ENCODE results near the gene ITPR1. TPM values are rescaled to one million over a fixed set of nuclear protein-coding genes. Genes with fewer than 3 reads are reported as not detected.

ITPR1 gene
- total and polyA plus RNA-seq, 2 experiments from 2014 or later, result 6.8 to 21.0 TPM

- TF ChIP-seq, protein P1, sequence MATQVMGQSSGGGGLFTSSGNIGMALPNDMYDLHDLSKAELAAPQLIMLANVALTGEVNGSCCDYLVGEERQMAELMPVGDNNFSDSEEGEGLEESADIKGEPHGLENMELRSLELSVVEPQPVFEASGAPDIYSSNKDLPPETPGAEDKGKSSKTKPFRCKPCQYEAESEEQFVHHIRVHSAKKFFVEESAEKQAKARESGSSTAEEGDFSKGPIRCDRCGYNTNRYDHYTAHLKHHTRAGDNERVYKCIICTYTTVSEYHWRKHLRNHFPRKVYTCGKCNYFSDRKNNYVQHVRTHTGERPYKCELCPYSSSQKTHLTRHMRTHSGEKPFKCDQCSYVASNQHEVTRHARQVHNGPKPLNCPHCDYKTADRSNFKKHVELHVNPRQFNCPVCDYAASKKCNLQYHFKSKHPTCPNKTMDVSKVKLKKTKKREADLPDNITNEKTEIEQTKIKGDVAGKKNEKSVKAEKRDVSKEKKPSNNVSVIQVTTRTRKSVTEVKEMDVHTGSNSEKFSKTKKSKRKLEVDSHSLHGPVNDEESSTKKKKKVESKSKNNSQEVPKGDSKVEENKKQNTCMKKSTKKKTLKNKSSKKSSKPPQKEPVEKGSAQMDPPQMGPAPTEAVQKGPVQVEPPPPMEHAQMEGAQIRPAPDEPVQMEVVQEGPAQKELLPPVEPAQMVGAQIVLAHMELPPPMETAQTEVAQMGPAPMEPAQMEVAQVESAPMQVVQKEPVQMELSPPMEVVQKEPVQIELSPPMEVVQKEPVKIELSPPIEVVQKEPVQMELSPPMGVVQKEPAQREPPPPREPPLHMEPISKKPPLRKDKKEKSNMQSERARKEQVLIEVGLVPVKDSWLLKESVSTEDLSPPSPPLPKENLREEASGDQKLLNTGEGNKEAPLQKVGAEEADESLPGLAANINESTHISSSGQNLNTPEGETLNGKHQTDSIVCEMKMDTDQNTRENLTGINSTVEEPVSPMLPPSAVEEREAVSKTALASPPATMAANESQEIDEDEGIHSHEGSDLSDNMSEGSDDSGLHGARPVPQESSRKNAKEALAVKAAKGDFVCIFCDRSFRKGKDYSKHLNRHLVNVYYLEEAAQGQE (IDR thresholded peaks at IDR 0.05; ENCODE audit: unreplicated experiment), result no peak
- TF ChIP-seq STAT1 (IDR thresholded peaks at IDR 0.05; ENCODE audit: unreplicated experiment), result no peak
- TF ChIP-seq JUNB (IDR thresholded peaks at IDR 0.05; ENCODE audit: unreplicated experiment), result no peak
- TF ChIP-seq EZH2 (IDR thresholded peaks at IDR 0.05; ENCODE audit: low read depth, unreplicated experiment), result no peak
Observed at GRCh38 chr3:4614070-4614469, 120.9 kb downstream of the ITPR1 start (continued).

DNA sequence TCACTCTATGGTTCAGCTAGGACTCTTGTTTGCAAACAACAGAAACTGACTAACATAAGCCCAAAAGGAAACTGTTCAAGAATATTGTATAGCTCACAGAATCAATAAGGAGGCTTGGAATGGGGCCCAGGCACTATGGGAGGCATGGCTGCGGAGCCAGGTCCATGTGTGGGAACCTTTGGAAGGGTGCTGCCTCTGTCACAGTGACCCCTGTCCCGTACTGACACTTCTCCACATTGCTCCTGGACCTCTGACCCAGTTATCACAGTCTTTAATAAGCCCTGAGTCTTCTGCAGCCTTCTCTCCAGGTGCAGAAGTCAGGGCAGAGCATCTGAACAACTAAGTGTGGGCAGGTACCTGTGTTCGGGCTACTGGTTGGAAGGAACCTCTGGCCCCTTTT lies 121.8 kb downstream of the ITPR1 start:
- H2AFZ ChIP-seq, result no peak overlapping the region
- Mint-ChIP-seq H3K27me3 (ENCODE audit: insufficient read depth, low read depth, poor library complexity) (peaks cover 3% of the 10 kb centered on the region), H3K27ac (no peak overlapping the region), H3K4me1 (peaks cover 7% of the 10 kb centered on the region; the same call in 2 of the 3 replicates), H3K36me3 (ENCODE audit: low read depth) (no peaks in the 10 kb centered on the region), H3K4me3 (no peak overlapping the region), H3K9me3 (no peaks in the 10 kb centered on the region)
- no peaks in the 10 kb centered on the region for H3K9me2 ChIP-seq (ENCODE audit: insufficient read depth)
- no peaks in the 10 kb centered on the region for H3F3A ChIP-seq (replicated peaks; ENCODE audit: low read depth)
- no peaks in the 10 kb centered on the region for H3K27me3 ChIP-seq (ENCODE audit: insufficient read depth)
- no peaks in the 10 kb centered on the region for H3K36me3 ChIP-seq (ENCODE audit: insufficient read depth)
- H4K20me1 ChIP-seq (replicated peaks; ENCODE audit: insufficient read depth), result no peaks in the 10 kb centered on the region
- no peak overlapping the region for H3K4me2 ChIP-seq
- H3K4me3 ChIP-seq, result no peak overlapping the region
- TF ChIP-seq, protein P2, sequence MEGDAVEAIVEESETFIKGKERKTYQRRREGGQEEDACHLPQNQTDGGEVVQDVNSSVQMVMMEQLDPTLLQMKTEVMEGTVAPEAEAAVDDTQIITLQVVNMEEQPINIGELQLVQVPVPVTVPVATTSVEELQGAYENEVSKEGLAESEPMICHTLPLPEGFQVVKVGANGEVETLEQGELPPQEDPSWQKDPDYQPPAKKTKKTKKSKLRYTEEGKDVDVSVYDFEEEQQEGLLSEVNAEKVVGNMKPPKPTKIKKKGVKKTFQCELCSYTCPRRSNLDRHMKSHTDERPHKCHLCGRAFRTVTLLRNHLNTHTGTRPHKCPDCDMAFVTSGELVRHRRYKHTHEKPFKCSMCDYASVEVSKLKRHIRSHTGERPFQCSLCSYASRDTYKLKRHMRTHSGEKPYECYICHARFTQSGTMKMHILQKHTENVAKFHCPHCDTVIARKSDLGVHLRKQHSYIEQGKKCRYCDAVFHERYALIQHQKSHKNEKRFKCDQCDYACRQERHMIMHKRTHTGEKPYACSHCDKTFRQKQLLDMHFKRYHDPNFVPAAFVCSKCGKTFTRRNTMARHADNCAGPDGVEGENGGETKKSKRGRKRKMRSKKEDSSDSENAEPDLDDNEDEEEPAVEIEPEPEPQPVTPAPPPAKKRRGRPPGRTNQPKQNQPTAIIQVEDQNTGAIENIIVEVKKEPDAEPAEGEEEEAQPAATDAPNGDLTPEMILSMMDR (conservative IDR thresholded peaks at IDR 0.05; ENCODE audit: low read depth in 2 of 2), result no peak
- TF ChIP-seq CREB1 (CRISPR knock-in tag; IDR thresholded peaks at IDR 0.05; ENCODE audit: low read depth) (no peak), ZNF462 (CRISPR knock-in tag; IDR thresholded peaks at IDR 0.05) (no peak), ZNF114 (CRISPR knock-in tag; IDR thresholded peaks at IDR 0.05) (no peak), EZH2 (IDR thresholded peaks at IDR 0.05; ENCODE audit: low read depth, unreplicated experiment) (no peak), POLR2AphosphoS5 (IDR thresholded peaks at IDR 0.05; ENCODE audit: low read depth) (no peak)
- TF ChIP-seq, protein P3, sequence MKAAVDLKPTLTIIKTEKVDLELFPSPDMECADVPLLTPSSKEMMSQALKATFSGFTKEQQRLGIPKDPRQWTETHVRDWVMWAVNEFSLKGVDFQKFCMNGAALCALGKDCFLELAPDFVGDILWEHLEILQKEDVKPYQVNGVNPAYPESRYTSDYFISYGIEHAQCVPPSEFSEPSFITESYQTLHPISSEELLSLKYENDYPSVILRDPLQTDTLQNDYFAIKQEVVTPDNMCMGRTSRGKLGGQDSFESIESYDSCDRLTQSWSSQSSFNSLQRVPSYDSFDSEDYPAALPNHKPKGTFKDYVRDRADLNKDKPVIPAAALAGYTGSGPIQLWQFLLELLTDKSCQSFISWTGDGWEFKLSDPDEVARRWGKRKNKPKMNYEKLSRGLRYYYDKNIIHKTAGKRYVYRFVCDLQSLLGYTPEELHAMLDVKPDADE (IDR thresholded peaks at IDR 0.05), result no peak
- no peak overlapping the region for H3K27ac ChIP-seq (ENCODE audit: low read depth)
- DNase-seq (ENCODE audit: low spot score), result no peak
- H3K4me1 ChIP-seq (ENCODE audit: insufficient read depth), result no peaks in the 10 kb centered on the region
- no peak for ATAC-seq
- no peaks in the 10 kb centered on the region for H3K79me2 ChIP-seq (replicated peaks; ENCODE audit: insufficient read depth)

Measured in GM23338 (cell line).